ENCODE measurements around the gene FASTKD3.

DNA sequence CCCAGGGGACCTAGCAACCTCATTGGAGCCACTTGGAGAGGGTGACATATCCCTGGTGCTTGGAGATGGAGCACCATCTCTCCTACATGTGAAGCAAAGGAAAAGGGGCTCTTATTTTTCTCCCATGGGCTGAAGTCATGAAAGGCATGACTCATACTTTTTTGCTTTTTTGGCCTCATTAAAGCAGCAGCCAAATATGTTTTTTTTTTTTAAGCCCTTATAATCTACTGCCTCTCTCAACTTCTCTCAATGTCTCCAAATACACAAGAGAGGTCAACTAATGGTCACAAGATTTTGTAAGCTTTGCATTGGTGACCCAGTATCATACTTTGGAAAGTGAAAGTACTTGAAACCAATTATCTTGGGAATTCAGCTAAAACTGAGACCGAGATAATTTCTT, 16.3 kb downstream of the FASTKD3 start:
- TF ChIP-seq CTCF (IDR thresholded peaks at IDR 0.05) (no peak), EZH2 (IDR thresholded peaks at IDR 0.05; ENCODE audit: borderline replicate concordance, insufficient read depth, low read depth, low read length, poor library complexity, severe bottlenecking) (no peak)
